Activated effector memory CD4-positive, alpha-beta T cell treated with anti-CD3 and anti-CD28 coated beads, Interleukin-2, amount 50 U/mL, for 16 hours (primary cell): ENCODE measurements around the gene NRSN1.
"Not testable (repeated sequence)": the region's sequence is repeated elsewhere in the genome, so short reads cannot be mapped to it uniquely, and the experiment has no call there.

Source experiments
- DNase-seq: peaks from one replicate; pipeline ENCODE4 v3.0.0-alpha.2; 2020

The NRSN1 gene, protein sequence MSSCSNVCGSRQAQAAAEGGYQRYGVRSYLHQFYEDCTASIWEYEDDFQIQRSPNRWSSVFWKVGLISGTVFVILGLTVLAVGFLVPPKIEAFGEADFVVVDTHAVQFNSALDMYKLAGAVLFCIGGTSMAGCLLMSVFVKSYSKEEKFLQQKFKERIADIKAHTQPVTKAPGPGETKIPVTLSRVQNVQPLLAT

GRCh38 chr6:24125980-24126379 is at the start of gene NRSN1:
NRSN1 (plus strand) TSS chr6:24126215; CDS start chr6:24134328, 8,113 bp downstream.
- no peak for DNase-seq

DNA sequence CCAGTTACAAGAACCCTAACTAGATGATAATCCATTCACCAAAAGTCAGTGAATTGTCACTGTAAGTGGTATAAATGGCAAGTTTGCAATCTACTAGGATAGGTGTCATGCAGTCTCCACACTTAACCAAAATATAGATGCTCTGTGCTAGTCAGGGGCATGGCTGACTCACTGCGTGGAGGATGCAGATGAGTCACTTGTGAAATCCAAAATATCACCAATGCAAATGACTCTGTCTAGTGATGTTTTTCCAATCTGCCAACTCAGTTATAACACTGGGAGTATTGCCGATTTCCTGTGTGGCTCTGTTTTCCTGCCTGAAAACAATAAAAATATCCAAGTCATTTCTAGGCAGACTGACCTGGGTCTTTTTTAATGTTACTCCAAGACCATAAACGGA is 47.8 kb upstream of the NRSN1 start:
- no peak for DNase-seq

GRCh38 chr6:24079076-24079475 is 46.9 kb upstream of the NRSN1 start:
- DNase-seq = no peak

DNA sequence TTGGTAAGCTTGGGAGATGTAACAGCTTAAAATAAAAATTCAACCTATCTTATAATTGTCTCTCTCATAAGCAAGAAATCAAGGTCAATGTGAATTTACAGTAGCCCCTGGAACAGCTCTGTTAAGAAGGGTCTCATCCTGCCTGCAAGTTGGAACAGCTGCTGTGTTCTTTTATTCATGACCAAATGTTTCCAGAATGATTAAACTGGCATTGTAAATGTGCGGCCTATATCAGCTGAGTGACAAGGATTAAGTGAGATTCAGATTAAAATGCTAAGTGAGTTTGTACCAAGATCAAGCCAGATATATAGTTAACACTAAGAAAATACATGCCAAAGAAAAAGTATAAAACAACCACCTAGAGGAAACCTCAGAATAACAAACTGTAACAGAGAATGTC is 45.3 kb upstream of the NRSN1 start:
- no peak for DNase-seq

GRCh38 chr6:24089736-24090135 is 36.3 kb upstream of the NRSN1 start:
- DNase-seq = no peak

DNA sequence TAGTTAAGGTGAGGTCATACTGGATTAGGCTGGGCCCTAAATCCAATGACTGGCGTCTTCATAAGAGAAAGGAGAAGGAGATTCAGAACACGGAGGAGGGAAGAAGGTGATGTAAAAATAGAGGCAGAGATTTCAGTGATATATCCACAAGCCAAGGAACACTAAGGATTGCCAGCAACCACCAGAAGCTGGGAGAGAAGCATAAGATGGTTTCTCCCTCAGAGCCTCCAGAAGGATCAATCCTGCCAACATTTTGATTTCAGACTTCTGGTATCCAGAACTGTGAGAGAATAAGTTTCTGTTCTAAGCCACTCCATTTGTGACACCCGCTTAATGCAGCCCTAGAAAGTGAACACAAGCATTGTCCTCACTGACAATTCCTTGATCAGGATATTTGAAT is 33.6 kb upstream of the NRSN1 start:
- DNase-seq = no peak

DNA sequence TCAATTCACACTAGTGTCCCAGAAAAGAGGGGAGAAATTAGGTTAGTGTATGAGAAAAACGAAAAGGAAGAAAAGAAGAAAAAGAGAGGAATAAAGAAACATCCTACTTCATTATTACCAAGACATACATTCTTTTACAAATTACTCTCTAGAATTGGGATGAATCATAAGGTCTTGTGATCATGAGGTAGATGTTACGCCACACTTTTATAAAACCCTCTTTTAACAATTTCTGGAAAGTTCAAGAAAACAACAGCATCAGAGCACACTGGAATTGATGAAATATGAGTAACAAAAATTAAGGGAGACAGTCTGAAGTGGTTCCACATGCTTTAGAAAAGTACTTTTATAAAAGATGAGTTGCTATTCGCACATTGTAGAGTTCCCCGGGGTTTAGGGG is 32.6 kb upstream of the NRSN1 start:
- DNase-seq = no peak

DNA sequence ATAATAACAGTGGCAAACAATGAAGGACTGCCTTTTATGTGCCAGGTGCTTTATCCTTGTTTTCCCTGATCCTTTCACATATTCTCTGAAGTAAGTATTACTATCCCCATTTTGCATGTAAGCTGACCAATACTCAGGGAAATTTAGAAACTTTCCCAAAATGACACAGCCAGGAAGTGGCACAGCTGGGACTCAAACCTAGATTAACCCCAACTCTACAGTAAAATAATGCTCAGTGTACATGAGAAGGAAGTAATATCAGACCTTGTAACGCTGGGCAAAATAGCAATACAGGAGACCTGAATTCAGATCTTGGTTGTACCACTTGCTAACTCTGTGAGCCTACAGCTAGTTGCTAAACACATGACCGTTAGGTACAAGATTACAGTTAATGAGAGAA is 26.8 kb upstream of the NRSN1 start:
- no peak for DNase-seq

GRCh38 chr6:24100024-24100769 is 25.8 kb upstream of the NRSN1 start:
- DNase-seq = no peak

- DNase-seq = no peak
These were observed 25.3 kb upstream of the NRSN1 start for GRCh38 chr6:24100770-24101155.

DNA sequence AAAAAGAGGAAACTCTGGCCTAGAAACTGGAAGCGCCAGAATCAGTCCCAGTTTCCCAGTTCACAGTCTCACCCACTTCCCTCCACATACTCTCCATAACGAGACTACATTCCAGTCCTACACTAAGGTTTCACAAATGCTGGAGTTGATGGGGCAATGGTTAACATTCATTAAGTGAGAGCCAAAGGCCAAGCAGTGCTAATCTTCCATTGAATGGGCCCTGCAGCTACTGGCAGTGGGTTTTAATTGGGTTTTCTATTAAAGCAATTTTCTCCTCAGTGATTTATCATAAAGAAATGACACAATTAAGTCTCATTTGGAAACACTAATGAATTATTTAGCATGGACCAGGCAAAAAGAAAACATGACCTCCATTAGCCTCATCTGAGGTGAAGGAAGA is 20.8 kb upstream of the NRSN1 start:
- no peak for DNase-seq

- DNase-seq = no peak
These were observed 19.7 kb upstream of the NRSN1 start for GRCh38 chr6:24106291-24106690.

GRCh38 chr6:24107294-24107693 is 18.7 kb upstream of the NRSN1 start:
- DNase-seq = no peak

DNA sequence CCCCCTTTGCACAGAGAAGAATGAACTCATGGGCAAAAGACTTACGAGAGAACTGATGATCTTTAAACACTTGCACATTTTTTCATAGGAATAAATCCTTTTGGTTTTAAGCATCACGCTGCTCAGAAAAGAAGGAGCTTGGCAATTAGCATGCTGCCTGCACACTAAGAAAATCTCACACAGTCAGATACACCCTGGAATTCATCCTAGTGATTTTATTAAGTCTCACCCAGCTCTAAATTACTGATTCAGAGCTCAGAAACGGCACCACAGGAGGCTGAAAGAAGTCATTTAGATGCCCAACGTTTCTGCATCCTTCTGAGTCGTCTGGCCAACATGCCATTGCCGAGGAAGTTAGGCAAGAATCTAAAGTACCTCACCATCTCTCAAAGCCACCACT is 18.0 kb upstream of the NRSN1 start:
- no peak for DNase-seq

DNA sequence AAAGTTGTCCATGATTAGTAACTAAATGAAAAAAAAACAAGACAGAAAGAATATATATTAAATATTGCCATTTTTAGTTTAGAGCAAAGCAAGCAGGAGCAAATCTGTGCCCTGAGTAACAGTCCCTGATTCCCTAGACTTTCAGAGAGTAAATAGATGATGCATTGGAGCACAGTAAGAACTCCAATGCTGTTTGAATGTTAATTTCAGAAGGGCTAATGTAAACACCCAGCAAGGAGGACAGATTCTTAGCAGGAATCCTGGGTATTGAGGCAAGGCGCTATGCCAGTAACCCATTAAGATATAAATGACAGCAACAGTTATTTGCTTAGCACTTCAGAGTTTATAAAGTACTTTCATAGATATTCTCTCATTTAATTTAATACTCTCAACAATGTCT is 15.6 kb upstream of the NRSN1 start:
- no peak for DNase-seq

DNA sequence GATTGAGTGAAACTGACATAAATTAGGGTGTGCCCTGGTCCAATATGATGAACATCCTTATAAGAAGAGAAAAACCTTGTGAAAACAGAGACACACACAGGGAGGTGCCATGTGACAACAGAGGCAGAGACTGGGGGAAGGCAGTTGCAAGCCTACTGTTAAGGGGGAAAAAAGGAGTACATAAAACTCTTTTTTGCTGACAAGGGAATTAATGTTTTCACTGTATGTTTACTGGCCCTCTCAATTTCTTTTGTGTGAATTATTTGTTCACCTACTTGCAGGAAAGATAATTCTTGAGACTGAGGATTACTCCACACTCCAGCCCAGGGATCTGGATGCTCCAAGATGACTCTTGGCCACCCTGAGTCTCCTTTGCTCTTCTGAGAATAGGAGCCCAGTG is 12.1 kb upstream of the NRSN1 start:
- no peak for DNase-seq

- DNase-seq = no peak
These were observed 9.0 kb upstream of the NRSN1 start for GRCh38 chr6:24117021-24117420.

- no peak for DNase-seq
These were observed 3.9 kb upstream of the NRSN1 start for GRCh38 chr6:24122139-24122538.

DNA sequence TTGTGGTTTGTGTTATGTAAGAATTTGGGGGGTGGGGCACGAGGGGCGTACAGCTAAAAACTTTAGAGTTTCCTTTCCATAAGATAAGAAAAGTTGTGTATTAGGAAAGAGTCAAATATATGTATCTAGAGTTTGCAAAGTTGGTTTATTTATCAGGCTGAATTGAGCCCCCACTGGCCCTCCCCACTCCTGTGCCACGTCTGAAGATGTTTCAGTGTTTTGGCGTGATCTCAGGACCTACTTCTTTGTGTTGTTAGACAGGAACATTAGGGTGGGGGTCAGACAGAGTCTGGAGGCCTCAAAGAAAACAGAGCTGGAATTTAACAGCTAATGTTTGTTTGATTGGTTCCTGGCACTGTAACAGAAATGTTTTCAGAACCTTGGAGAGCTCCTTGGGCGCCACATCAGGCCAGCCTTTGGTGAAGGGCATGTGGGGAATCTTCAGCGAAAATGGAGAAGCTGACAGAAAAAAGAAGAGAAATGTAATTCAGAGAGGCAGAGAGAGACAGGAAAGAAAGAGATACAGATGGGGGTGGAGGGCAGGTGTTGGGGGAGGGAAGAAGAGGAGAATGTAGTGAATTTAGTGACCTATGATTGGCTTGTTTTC is 674 bp downstream of the NRSN1 start:
- no peak for DNase-seq

GRCh38 chr6:24127316-24127715 is 1.3 kb downstream of the NRSN1 start:
- DNase-seq = no peak

DNA sequence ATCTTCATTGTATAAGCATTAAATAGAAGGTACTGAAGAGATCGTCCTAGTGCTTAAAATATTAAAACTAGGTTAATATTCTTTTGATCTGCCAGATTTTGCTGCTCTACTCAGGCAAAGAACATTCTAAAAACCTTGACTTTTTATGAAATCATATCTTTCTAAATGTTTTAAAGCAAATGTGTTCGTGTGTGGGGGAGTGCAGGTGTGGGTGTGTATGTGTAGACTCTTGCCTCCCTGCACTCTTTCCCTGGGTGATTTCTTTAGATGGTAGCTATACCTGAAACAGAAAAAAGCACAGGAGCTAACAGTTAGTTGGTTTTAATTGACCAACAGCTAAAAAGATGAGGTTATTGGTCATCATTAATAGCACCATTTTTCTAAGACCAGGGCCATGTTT is 5.7 kb downstream of the NRSN1 start:
- DNase-seq = no peak

DNA sequence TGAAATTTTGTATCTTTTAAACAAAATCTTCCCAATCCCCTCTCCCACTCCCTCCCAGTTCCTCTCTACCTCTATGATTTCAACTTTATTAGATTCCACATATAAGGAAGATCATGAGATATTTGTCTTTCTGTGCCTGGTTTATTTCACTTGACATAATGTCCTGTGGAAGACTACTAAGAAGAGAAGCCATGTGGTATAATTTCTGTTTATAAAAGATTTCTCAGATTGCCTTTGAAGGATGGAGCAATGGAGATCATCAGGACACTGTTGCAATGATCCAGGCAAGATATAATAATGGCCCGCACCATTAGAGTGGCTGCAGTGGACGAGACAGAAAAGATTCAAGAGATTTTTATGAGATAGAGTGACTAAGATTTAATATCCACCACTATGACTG is 13.1 kb downstream of the NRSN1 start:
- no peak for DNase-seq

DNA sequence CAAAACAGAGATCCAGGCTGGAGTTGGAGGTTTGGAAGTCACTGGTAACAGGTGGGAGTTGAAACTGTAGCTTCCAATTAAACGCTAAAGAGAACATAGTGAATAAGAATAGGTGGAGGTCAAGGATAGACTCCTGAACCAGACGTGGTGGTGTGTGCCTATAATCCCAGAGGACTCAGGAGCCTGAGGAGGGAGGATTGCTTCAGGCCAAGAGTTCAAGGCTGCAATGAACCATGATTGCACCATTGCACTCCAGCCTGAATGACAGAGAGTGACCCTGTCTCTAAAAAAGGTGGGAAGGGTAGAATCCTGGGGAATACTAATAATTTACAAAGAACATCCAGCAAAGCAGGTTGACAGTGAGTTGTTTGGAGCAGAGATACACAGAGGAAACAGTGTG is 13.6 kb downstream of the NRSN1 start:
- DNase-seq = no peak

DNA sequence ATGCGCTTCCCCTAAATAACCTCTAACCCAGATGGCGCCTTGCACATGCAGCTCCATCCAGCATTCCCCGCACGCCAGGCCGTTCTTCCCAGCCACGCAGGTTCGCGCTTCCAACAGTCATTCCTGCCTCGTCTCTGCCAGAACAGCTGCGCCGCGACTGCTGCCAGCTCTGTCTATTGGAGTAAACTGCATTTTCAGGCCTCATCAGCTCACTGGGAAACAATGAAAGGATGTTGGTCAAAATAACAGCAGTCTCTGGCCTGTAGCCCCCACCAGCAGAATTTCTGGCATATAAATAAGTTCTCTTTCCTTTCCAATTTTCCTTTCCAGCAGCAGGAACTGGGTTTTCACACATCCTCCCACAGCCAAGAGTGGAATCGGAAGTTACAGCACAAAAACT is 14.6 kb downstream of the NRSN1 start:
- DNase-seq = no peak

DNA sequence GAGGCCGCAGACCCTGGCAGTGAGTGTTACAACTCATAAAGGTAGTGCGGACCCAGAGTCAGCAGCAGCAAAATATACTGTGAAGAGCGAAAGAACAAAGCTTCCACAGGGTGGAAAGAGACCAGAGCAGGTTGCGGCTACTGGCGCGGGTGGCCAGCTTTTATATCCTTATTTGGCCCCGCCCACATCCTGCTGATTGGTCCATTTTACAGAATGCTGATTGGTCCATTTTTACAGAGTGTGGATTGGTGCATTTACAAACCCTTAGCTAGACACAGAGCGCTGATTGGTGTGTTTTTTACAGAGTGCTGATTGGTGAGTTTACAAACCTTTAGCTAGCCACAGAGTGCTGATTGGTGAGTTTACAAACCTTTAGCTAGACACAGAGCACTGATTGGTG is 16.7 kb downstream of the NRSN1 start:
- not testable (repeated sequence) for DNase-seq
